Neural cell (in vitro differentiated cells): ENCODE data around the gene MYBBP1A. TPM values are rescaled to one million over a fixed set of nuclear protein-coding genes. Genes with fewer than 3 reads are reported as not detected.
A peak's percentile ranks its signal among the peaks of the same experiment; 100 is the strongest.

Experiments
- H2AFZ ChIP-seq: fragments of 200-600, 300-800 bp; sonication (generic), shearing (Covaris generic); 2 replicates; pipeline ENCODE4 v1.6.0; 2014; ENCODE audit warnings: low read depth, mild to moderate bottlenecking, antibody characterized with exemption, low read length, moderate library complexity
- H3F3A ChIP-seq: fragments of 200-600 bp; shearing (Covaris generic); 2 replicates; pipeline ENCODE4 v1.6.1; 2016; ENCODE audit warnings: mild to moderate bottlenecking, moderate library complexity, mixed read lengths, antibody characterized with exemption, low read length; ENCODE audit not compliant: insufficient read depth, poor library complexity, severe bottlenecking
- H3K27ac ChIP-seq: fragments of 200-600, 300-800 bp; sonication (generic), shearing (Covaris generic); 2 replicates; pipeline ENCODE4 v1.5.1; 2014; ENCODE audit warnings: mild to moderate bottlenecking, low read length, moderate library complexity
- H3K27me3 ChIP-seq: fragments of 300-800, 200-600 bp; sonication (generic), shearing (Covaris generic); 2 replicates; pipeline ENCODE4 v1.6.0; 2014; ENCODE audit warnings: mild to moderate bottlenecking, low read depth, low read length, moderate library complexity; ENCODE audit not compliant: insufficient read depth
- H3K36me3 ChIP-seq: fragments of 300-800, 200-600 bp; sonication (generic), shearing (Covaris generic); 2 replicates; pipeline ENCODE4 v1.5.1; 2014; ENCODE audit warnings: mild to moderate bottlenecking, antibody characterized with exemption, low read length, moderate library complexity; ENCODE audit not compliant: insufficient read depth
- H3K4me2 ChIP-seq: fragments of 300-800, 200-600 bp; sonication (generic), shearing (Covaris generic); 2 replicates; pipeline ENCODE4 v1.6.0; 2014; ENCODE audit warnings: mild to moderate bottlenecking, low read length
- H3K4me3 ChIP-seq: fragments of 300-800, 200-600 bp; sonication (generic), shearing (Covaris generic); 2 replicates; pipeline ENCODE4 v1.5.1; 2014; ENCODE audit warnings: mild to moderate bottlenecking, low read length, moderate library complexity
- H3K79me2 ChIP-seq: fragments of 200-600 bp; shearing (Covaris generic); replicated peaks from 2 replicates; pipeline ENCODE4 v1.6.0; 2014; ENCODE audit warnings: mild to moderate bottlenecking, low read length, moderate library complexity; ENCODE audit not compliant: insufficient read depth
- H3K9ac ChIP-seq: fragments of 300-800, 200-600 bp; sonication (generic), shearing (Covaris generic); 2 replicates; pipeline ENCODE4 v1.6.1; 2016; ENCODE audit warnings: mild to moderate bottlenecking, low read length, mixed read lengths
- H3K9me2 ChIP-seq: fragments of 200-600 bp; shearing (Covaris generic); 2 replicates; pipeline ENCODE4 v1.6.1; 2016; ENCODE audit warnings: mild to moderate bottlenecking, low read length, mixed read lengths; ENCODE audit not compliant: insufficient read depth
- H3K9me3 ChIP-seq: fragments of 200-600, 300-800 bp; sonication (generic), shearing (Covaris generic); 2 replicates; pipeline ENCODE4 v1.6.1; 2016; ENCODE audit warnings: mild to moderate bottlenecking, mixed run types, low read length, moderate library complexity, mixed read lengths
- H4K20me1 ChIP-seq: fragments of 200-600 bp; shearing (Covaris generic); 2 replicates; pipeline ENCODE4 v1.6.1; 2016; ENCODE audit warnings: mild to moderate bottlenecking, mixed run types; ENCODE audit not compliant: insufficient read depth
- CTCF ChIP-seq: fragments of 450-650 bp; IDR thresholded peaks from 2 replicates; pipeline ENCODE4 v1.5.1; 2014; ENCODE audit warnings: antibody characterized with exemption, mild to moderate bottlenecking, moderate library complexity; ENCODE audit not compliant: poor library complexity, severe bottlenecking
- EP300 ChIP-seq: fragments of 450-650 bp; conservative IDR thresholded peaks from 2 replicates; pipeline ENCODE4 v1.6.1; 2014; ENCODE audit warnings: antibody characterized with exemption, mild to moderate bottlenecking, moderate library complexity; ENCODE audit not compliant: poor library complexity, severe bottlenecking
- EZH2 ChIP-seq: fragments of 200-600, 300-800 bp; shearing (Covaris generic), sonication (generic); IDR thresholded peaks from 2 replicates; pipeline ENCODE4 v1.6.1; 2014; ENCODE audit warnings: antibody characterized with exemption, low read length, borderline replicate concordance, mild to moderate bottlenecking; ENCODE audit not compliant: insufficient read depth, poor library complexity, severe bottlenecking
- MXI1 ChIP-seq: fragments of 450-650 bp; conservative IDR thresholded peaks from 2 replicates; pipeline ENCODE4 v1.6.1; 2014; ENCODE audit warnings: antibody characterized with exemption, mild to moderate bottlenecking; ENCODE audit not compliant: poor library complexity, severe bottlenecking
- POLR2AphosphoS5 ChIP-seq: IDR thresholded peaks from 2 replicates; pipeline ENCODE4 v1.6.1; 2012
- RAD21 ChIP-seq: fragments of 450-650 bp; conservative IDR thresholded peaks from 2 replicates; pipeline ENCODE4 v1.6.1; 2014; ENCODE audit warnings: antibody characterized with exemption, mild to moderate bottlenecking, moderate library complexity
- SMC3 ChIP-seq: fragments of 450-650 bp; conservative IDR thresholded peaks from 2 replicates; pipeline ENCODE4 v1.6.1; 2014; ENCODE audit warnings: antibody characterized with exemption, mild to moderate bottlenecking, moderate library complexity; ENCODE audit not compliant: poor library complexity
- TAF1 ChIP-seq: IDR thresholded peaks from 2 replicates; pipeline ENCODE4 v1.6.1; 2012; ENCODE audit warnings: low read depth
- polyA plus RNA-seq: library from polyadenylated mRNA; depleted of rRNA; stranded (reverse); fragments of >200 nt; gene quantifications from 2 replicates; pipeline ENCODE4 v1.2.3, GENCODE V29; 2014
- TF ChIP-seq, protein P1 (sequence below): IDR thresholded peaks from 2 replicates; pipeline ENCODE4 v1.6.1; 2012; ENCODE audit warnings: borderline replicate concordance

The MYBBP1A gene
- polyA plus RNA-seq, 1 donor from 2014 or later: 15.6 TPM

- Histone ChIP-seq H3K9me3 (no peaks in the 10 kb centered on the region), H2AFZ (no peak overlapping the region), H3K9me2 (no peaks in the 10 kb centered on the region), H3K4me3 (no peak overlapping the region), H3F3A (no peaks in the 10 kb centered on the region), H4K20me1 (no peaks in the 10 kb centered on the region), H3K79me2 (no peaks in the 10 kb centered on the region), H3K9ac (no peak overlapping the region), H3K27ac (no peak overlapping the region), H3K27me3 (peaks cover 3% of the 10 kb centered on the region), H3K4me2 (no peak overlapping the region), H3K36me3 (no peaks in the 10 kb centered on the region)
- TF ChIP-seq EZH2: no peak
- TF ChIP-seq MXI1: no peak
- TF ChIP-seq, protein P1, sequence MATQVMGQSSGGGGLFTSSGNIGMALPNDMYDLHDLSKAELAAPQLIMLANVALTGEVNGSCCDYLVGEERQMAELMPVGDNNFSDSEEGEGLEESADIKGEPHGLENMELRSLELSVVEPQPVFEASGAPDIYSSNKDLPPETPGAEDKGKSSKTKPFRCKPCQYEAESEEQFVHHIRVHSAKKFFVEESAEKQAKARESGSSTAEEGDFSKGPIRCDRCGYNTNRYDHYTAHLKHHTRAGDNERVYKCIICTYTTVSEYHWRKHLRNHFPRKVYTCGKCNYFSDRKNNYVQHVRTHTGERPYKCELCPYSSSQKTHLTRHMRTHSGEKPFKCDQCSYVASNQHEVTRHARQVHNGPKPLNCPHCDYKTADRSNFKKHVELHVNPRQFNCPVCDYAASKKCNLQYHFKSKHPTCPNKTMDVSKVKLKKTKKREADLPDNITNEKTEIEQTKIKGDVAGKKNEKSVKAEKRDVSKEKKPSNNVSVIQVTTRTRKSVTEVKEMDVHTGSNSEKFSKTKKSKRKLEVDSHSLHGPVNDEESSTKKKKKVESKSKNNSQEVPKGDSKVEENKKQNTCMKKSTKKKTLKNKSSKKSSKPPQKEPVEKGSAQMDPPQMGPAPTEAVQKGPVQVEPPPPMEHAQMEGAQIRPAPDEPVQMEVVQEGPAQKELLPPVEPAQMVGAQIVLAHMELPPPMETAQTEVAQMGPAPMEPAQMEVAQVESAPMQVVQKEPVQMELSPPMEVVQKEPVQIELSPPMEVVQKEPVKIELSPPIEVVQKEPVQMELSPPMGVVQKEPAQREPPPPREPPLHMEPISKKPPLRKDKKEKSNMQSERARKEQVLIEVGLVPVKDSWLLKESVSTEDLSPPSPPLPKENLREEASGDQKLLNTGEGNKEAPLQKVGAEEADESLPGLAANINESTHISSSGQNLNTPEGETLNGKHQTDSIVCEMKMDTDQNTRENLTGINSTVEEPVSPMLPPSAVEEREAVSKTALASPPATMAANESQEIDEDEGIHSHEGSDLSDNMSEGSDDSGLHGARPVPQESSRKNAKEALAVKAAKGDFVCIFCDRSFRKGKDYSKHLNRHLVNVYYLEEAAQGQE: peak; percentile 39
These were observed 62.2 kb downstream of the MYBBP1A start for GRCh38 chr17:4492721-4493561.

DNA sequence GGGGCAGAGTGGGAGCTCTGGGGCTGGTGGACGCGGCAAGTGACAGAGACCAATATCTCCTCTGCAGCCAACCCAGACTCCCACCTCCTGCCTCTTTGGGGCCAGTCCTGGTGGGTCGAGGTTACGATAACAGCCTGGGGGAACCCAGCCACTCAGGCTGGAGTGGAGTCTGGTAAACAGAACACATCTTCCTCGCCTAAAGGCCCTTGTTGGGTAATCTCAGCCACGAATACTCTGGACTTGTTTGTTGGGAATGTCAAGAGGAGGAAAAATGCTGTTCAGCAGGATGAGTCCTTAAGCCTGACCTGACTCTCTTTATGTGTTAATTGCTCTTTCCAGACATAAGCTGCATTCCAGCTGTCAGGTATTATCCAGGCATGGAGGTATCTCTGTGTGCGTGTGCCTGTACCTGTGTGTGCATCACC, 64.5 kb downstream of the MYBBP1A start:
- Histone ChIP-seq H3K9ac (no peak overlapping the region), H3K27ac (no peak overlapping the region), H3K27me3 (no peaks in the 10 kb centered on the region), H3K9me3 (no peaks in the 10 kb centered on the region), H3K4me3 (no peak overlapping the region), H3K36me3 (no peaks in the 10 kb centered on the region), H3K79me2 (no peaks in the 10 kb centered on the region), H3K4me2 (no peak overlapping the region), H2AFZ (no peak overlapping the region), H4K20me1 (no peaks in the 10 kb centered on the region), H3K9me2 (no peaks in the 10 kb centered on the region), H3F3A (no peaks in the 10 kb centered on the region)
- TF ChIP-seq CTCF: no peak
- no peak for TF ChIP-seq RAD21
- no peak for TF ChIP-seq MXI1
- TF ChIP-seq SMC3: no peak
- no peak for TF ChIP-seq TAF1
- TF ChIP-seq POLR2AphosphoS5: no peak
- no peak for TF ChIP-seq EP300
